ENCODE data around the gene SMTNL1.

GRCh38 chr11:57490456-57491248 is 46.7 kb upstream of the SMTNL1 start:
- TF ChIP-seq CTCF (IDR thresholded peaks at IDR 0.05) (no peak), POLR2A (IDR thresholded peaks at IDR 0.05) (no peak)

Measured in right lobe of liver (tissue), 4 donors.